ENCODE data around the gene RBM19. TPM values are rescaled to one million over a fixed set of nuclear protein-coding genes. Genes with fewer than 3 reads are reported as not detected.

The RBM19 gene
- total and polyA plus RNA-seq, 2 of the 4 experiments (the other 2 are of a cell fraction): 18.7 to 19.2 TPM

- ATAC-seq (ENCODE audit: low read depth): peak; percentile 94
Measured at GRCh38 chr12:113912760-113913329, 53.3 kb downstream of the RBM19 start.

More at GRCh38 chr12:113912760-113913329, 53.3 kb downstream of the RBM19 start:
- DNase-seq: peak; percentile 70
- Histone ChIP-seq H3K4me2 (ENCODE audit: low read depth, low read length) (no peak overlapping the region), H2BK5ac (ENCODE audit: low read depth, low read length, poor library complexity, severe bottlenecking) (no peak overlapping the region), H3K9ac (ENCODE audit: low read depth, low read length) (no peak overlapping the region), H3K4me3 (ENCODE audit: insufficient read depth, low read depth, low read length) (no peak overlapping the region), H3K27me3 (ENCODE audit: control insufficient read depth, insufficient read depth, low read length) (no peaks in the 10 kb centered on the region), H2AFZ (replicated peaks; ENCODE audit: low read length, poor library complexity) (peak overlapping the region; percentile 70), H3K18ac (ENCODE audit: low read depth, low read length) (no peak overlapping the region), H3K23ac (ENCODE audit: low read depth, low read length) (no peak overlapping the region), H2BK15ac (ENCODE audit: low read depth, low read length) (no peak overlapping the region), H3K9me1 (ENCODE audit: insufficient read depth, low read length) (no peaks in the 10 kb centered on the region), H3K56ac (ENCODE audit: extremely low read depth, insufficient read depth, low read length) (no peak overlapping the region), H3K36me3 (ENCODE audit: control insufficient read depth, insufficient read depth, low read length) (peaks cover 17% of the 10 kb centered on the region), H2BK120ac (ENCODE audit: low read depth, low read length) (no peak overlapping the region), H4K20me1 (ENCODE audit: insufficient read depth, low read length) (no peaks in the 10 kb centered on the region; the same call in 1 of the 2 replicates), H4K91ac (ENCODE audit: insufficient read depth, low read depth, low read length) (no peak overlapping the region), H2AK5ac (ENCODE audit: low read depth, low read length) (no peak overlapping the region), H4K5ac (ENCODE audit: low read depth, low read length) (no peak overlapping the region), H3K14ac (replicated peaks; ENCODE audit: low read depth, low read length) (no peak overlapping the region), H3K4ac (ENCODE audit: low read depth, low read length) (no peak overlapping the region), H2AK9ac (replicated peaks; ENCODE audit: low read depth, low read length, poor library complexity) (peak overlapping the region; percentile 74), H3K4me1 (ENCODE audit: control insufficient read depth, insufficient read depth, low read length) (no peaks in the 10 kb centered on the region), H3K9me3 (ENCODE audit: control insufficient read depth, insufficient read depth, low read length) (no peaks in the 10 kb centered on the region), H2BK20ac (ENCODE audit: low read depth, low read length) (no peak overlapping the region), H3K27ac (ENCODE audit: insufficient read depth, low read length) (no peak overlapping the region), H4K8ac (ENCODE audit: low read depth in 2 of 2, low read length in 2 of 2) (no peak overlapping the region), H3K79me1 (ENCODE audit: low read depth in 1 of 2, low read length in 2 of 2) (no peaks in the 10 kb centered on the region)
- POLR2A ChIA-PET (ENCODE audit: unreplicated experiment): no interaction called here
- peak; percentile 95 for TF ChIP-seq SMC3 (IDR thresholded peaks at IDR 0.05; ENCODE audit: low read depth, low read length)
- TF ChIP-seq RAD21 (IDR thresholded peaks at IDR 0.05; ENCODE audit: low read length): peak; percentile 95
- no peak for TF ChIP-seq USF2 (IDR thresholded peaks at IDR 0.05; ENCODE audit: low read depth, low read length)
- peak; percentile 96 for TF ChIP-seq CTCF (conservative IDR thresholded peaks at IDR 0.05; ENCODE audit: low read depth, low read length)
- TF ChIP-seq MAFK (IDR thresholded peaks at IDR 0.05; ENCODE audit: low read depth, low read length): no peak
- no peak for TF ChIP-seq CEBPB (IDR thresholded peaks at IDR 0.05; ENCODE audit: low read depth, low read length)
- no peak for TF ChIP-seq FOS (IDR thresholded peaks at IDR 0.05; ENCODE audit: low read depth, low read length)
- 57% methylated on average over 4 of the region's 13 CpGs; no CpG with 5 or more reads in 1 of the 2 experiments for WGBS, 2 experiments (ENCODE audit: extremely low coverage in 2 of 2, insufficient read length in 1 of 2)
- in situ Hi-C loops (cut with MboI; ENCODE audit: low sequenced_read_pairs): loop anchor here (5.0 to 10.0 kb wide), 2 partner anchors 451 to 598 kb away; no protein-coding TSS in a partner anchor
- dilution Hi-C loops (cut with HindIII; ENCODE audit: low sequenced_read_pairs, unreplicated experiment): no loop called here
- CTCF ChIA-PET: interaction anchor here (0.9 kb wide), 1 partner anchor 451 kb away, joined by 7 read pairs; no protein-coding TSS in a partner anchor
- no TSS peak for BruUV-seq (replicated peaks)
- intact Hi-C loops (cut with micrococcal nuclease): loop anchor here (1.0 to 5.0 kb wide), 5 partner anchors 266 to 716 kb away; no protein-coding TSS in a partner anchor
